CD1c-positive myeloid dendritic cell (primary cell): ENCODE data around the gene OR5B17.
"Not testable (repeated sequence)": the region's sequence is repeated elsewhere in the genome, so short reads cannot be mapped to it uniquely, and the experiment has no call there.

Experiments used
- DNase-seq: peaks from one replicate; pipeline ENCODE4 v3.0.0-alpha.2; 2016; ENCODE audit errors: extremely low spot score

OR5B17 gene

GRCh38 chr11:58358969-58359368 is at the start of gene OR5B17:
Gene OR5B17, minus strand, starts transcription at chr11:58359069. Its CDS starts 0 bp downstream, at chr11:58359069.
- DNase-seq = no peak

- no peak for DNase-seq
Observed at GRCh38 chr11:58406774-58407173, 47.9 kb upstream of the OR5B17 start, which contains the start of gene OR5B3. Gene OR5B3, minus strand, starts transcription at chr11:58406874. Its CDS starts 3,465 bp downstream, at chr11:58403409.

- not testable (repeated sequence) for DNase-seq
Observed at GRCh38 chr11:58399622-58400021, 40.8 kb upstream of the OR5B17 start.

- DNase-seq = no peak
Observed at GRCh38 chr11:58395581-58395980, 36.7 kb upstream of the OR5B17 start.

GRCh38 chr11:58394195-58394594 is 35.3 kb upstream of the OR5B17 start:
- no peak for DNase-seq

- DNase-seq = no peak
Observed at GRCh38 chr11:58392746-58393145, 33.9 kb upstream of the OR5B17 start.

GRCh38 chr11:58391879-58392278 is 33.0 kb upstream of the OR5B17 start:
- DNase-seq = no peak

GRCh38 chr11:58390551-58391063 is 31.7 kb upstream of the OR5B17 start:
- no peak for DNase-seq

- DNase-seq = no peak
Observed at GRCh38 chr11:58354727-58355126, 4.1 kb downstream of the OR5B17 start.

GRCh38 chr11:58345204-58345603 is 13.7 kb downstream of the OR5B17 start:
- DNase-seq = no peak

GRCh38 chr11:58334708-58335107 is 24.2 kb downstream of the OR5B17 start:
- DNase-seq = no peak

GRCh38 chr11:58330861-58331260 is 28.0 kb downstream of the OR5B17 start:
- DNase-seq = no peak

GRCh38 chr11:58318532-58318931 is 40.3 kb downstream of the OR5B17 start:
- DNase-seq = no peak

- DNase-seq = no peak
Observed at GRCh38 chr11:58316142-58316541, 42.7 kb downstream of the OR5B17 start.
